DMS 273 (cell line): ENCODE results near the gene SMCO4.
"Not testable (repeated sequence)": the region's sequence is repeated elsewhere in the genome, so short reads cannot be mapped to it uniquely, and the experiment has no call there.

Source experiments
- DNase-seq: peaks from one replicate; lab custom pipeline; 2025; ENCODE audit not compliant: unreplicated experiment; lab: John Stamatoyannopoulos, UW

Gene SMCO4, protein sequence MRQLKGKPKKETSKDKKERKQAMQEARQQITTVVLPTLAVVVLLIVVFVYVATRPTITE

DNA sequence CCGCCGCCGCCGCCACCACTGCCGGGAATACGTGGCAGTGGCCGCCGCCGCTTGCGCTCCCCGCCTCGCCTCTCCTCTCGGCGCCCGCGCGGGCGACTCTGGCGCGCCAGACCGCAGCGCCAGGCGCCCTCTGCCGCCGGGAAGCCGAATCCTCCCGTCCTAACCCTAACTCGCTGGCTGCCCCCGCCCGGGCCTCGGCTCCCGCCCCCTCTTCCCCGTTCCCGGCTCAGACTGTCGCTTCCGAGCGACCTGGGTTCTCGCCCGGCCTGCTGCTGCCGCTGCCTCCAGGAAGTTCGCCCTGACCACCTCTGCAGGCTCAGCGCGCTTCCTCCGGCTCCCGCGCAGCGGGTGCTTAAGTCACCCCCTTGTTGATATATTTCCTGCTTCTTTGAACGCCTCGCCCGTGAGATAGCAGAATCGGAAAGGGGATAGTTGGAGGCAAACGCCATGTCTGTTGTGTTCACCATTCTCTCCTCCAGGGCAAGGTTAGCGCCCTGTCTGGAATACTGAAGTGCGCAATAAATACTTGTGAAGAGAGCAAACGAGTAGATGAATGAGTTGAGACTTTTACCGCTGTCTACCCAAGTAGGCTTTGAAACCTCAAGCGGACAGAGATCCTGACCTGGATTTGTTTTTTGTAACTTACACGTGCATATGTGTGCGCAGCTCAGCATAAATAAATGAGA is at the start of gene SMCO4:
Gene SMCO4 (minus strand): TSS at position 100 of the 686 bp plus-strand sequence. CDS start 64,202 bp downstream, outside the sequence.
- peak; percentile 91 for DNase-seq

DNA sequence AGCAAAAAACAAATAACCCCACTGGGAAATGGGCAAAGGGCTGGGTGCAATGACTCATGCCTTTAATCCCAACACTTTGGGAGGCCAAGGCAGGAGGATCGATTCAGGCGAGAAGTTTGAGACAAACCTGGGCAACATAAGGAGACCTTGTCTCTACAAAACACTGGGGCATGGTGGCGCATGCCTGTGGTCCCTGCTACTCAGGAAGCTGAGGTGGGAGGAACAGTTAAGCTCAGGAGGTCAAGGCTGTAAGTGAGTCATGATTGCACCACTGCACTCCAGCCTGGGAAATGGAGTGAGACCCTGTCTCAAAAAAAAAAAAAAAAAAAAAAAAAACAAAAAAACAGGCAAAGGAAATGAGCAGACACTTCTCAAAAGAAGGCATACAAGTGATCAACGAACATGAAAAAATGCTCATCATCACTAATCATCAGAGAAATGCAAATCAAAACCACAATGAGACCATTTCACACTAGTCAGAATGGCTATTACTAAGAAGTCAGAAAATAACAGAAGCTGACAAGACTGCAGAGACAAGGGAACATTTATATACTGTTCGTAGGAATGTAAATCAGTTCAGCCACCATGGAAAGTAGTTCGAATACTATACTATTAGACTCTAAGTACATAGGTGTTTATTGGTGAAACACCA is 48.2 kb upstream of the SMCO4 start:
- no peak for DNase-seq

DNA sequence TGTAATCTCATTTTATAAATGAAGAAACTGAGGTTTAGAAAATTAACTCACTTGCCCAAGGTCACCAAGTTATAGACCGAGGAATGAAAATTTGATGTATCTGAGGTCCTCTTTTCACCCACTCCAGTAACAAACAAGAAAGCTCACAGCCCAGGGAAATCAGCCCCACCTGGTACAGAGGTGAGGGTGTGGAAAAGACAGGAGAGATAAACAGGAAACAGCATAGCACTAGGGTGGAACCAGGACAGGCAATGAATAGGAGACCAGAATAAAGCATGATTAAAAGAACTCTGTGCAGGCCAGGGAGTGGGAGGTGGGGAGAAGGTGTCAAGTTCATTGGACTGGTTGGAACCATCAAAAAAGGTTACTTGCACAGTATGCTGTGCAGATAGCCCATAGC is 46.2 kb upstream of the SMCO4 start:
- DNase-seq: no peak

DNA sequence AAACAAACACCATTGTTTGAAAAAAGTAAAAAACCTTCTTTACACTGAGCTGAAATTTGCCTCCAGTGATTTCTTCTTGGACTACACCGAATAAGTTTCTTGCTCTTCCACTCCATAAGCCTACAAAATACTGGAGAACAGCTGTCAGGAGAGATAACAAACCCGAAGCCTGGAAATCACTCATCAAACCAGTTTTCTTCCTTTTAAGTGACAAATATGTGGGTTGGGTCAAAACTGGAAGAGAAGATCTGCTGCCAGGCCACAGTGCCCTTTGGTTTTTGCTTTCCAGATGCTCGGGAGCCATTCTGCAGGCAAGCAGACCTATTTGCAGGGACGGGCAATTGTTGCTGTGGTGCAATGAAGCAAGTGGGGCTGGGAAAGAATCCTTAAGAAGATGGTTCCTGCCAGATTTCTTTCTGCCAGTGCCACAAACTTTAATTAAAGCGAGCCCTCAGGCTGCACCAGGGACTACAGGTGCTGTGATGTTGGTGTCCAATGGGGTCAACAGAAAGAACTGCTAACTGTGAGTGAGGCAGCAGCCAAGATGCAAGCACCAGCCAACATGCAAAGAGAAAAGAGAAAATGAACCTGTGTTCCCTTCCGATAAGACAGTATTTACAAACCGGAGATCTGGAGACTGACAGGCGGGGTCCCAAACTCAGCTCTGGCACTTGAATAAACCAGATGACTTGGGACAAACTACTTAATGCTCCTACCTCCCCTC is 44.8 kb upstream of the SMCO4 start:
- DNase-seq: no peak

DNA sequence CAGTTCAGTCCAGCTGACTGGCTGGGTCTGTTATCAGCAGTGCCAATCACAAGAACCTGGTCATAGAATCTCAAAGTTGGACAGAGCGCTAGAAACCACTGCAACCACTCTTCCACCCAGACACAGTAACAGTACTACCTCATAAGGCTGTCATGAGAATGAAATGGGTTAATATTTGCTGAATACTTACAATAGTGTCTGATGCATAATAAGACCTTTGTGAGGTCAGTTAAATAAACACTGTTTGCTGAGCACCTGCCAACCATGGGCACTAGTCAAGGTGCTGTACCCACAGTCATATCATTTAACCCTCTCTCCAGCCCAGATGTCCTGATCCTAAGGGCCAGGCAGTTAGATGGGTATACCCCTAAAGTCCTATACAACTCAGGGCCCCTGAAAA is 44.2 kb upstream of the SMCO4 start:
- not testable (repeated sequence) for DNase-seq

DNA sequence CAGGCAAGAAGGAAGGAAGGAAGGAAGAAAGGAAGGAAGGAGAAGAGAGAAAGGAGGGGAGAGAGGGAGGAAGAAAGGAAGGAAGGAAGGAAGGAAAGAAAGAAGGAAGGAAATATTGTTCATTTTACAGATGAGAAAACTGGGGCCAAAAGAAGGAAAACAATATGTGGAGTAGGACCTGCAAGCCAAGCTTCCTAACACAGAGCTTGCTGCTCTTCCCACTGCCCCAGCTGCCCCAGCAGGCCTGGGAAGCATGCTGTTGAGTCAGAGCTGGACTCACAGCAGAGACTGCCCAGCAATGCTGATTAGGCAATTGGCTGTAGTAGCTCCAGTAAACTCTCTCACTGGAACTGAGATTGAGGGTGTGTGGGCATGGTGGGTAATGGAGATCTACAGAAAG is 42.6 kb upstream of the SMCO4 start:
- DNase-seq: no peak

DNA sequence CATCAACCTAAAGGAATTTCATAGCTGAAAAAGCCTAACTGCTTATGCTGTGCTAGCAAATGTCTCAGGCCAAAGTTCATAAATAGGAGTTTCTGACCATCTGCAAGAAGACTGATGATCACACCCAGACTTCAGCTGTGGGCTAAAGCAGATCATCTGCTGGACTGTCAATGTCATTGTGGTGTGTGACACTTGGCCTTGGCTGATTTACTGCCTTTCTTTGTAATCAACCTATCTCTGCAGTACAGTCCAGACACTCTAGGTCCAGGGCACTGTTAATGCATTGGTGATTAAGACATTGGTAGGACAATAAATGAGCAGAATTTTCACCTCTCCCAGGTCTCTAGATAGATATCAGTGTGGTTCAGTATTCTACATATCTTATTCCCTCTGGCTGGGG is 40.3 kb upstream of the SMCO4 start:
- DNase-seq: no peak

- no peak for DNase-seq
Observed at GRCh38 chr11:93579187-93579751, 36.1 kb upstream of the SMCO4 start.

DNA sequence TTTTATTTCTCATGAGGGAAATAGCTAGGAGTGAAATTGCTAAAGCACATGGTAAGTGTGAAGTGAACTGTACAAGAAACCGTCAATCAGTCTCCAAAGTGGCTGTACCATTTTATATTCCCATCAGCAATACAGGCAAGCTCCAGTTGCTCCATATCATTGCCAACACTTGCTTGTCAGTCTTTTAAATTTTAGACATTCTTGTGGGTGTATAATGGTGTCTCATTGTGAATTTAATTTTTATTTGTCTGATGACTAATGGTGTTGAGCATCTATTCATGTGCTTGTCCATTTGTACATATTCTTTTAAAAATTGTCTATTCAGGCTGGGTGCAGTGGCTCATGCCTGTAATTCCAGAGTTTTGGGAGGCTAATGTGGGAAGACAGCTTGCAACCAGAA is 34.1 kb upstream of the SMCO4 start:
- no peak for DNase-seq

DNA sequence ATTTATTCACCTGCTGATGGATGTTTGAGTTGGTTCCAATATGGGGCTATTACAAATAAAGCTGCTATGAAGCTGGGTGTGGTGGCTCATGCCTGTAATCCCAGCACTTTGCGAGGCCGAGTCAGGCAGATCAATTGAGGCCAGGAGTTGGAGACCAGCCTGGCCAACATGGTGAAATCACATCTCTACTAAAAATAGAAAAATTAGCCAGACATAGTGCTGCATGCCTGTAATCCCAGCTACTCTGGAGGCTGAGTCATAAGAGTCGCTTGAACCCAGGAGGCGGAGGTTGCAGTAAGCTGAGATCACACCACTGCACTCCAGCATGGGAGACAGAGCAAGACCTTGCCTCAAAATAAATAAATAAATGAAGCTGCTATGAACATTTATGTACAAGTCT is 33.7 kb upstream of the SMCO4 start:
- DNase-seq: not testable (repeated sequence)

- DNase-seq: no peak
Observed at GRCh38 chr11:93574638-93575220, 31.5 kb upstream of the SMCO4 start.

DNA sequence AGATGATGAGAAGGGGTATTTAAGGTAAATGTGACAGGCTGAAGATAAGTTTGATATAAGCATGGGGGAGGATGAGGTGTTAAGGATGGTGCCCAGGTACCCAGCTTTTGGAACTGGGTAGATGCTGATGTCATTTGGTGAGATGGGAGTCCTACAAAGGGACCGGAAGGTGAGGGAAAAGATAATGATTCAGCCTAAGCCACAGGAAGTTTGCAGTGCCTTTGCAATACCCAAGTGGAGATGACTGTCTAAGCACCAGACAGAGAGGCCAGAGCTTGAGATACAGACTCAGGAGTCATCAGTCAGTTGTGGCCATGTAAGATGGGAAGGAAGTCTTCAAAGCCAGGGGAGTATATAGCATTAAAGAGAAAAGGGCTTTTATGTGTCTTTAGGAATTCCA is 30.0 kb upstream of the SMCO4 start:
- DNase-seq: no peak

GRCh38 chr11:93572621-93573020 is 29.4 kb upstream of the SMCO4 start:
- no peak for DNase-seq

GRCh38 chr11:93572171-93572570 is 29.0 kb upstream of the SMCO4 start:
- no peak for DNase-seq

GRCh38 chr11:93571612-93572011 is 28.4 kb upstream of the SMCO4 start:
- DNase-seq: no peak

- peak; percentile 4 for DNase-seq
Observed at GRCh38 chr11:93570759-93571413, 27.7 kb upstream of the SMCO4 start.

- DNase-seq: no peak
Observed at GRCh38 chr11:93569496-93569895, 26.3 kb upstream of the SMCO4 start.

GRCh38 chr11:93568726-93569125 is 25.5 kb upstream of the SMCO4 start:
- no peak for DNase-seq

DNA sequence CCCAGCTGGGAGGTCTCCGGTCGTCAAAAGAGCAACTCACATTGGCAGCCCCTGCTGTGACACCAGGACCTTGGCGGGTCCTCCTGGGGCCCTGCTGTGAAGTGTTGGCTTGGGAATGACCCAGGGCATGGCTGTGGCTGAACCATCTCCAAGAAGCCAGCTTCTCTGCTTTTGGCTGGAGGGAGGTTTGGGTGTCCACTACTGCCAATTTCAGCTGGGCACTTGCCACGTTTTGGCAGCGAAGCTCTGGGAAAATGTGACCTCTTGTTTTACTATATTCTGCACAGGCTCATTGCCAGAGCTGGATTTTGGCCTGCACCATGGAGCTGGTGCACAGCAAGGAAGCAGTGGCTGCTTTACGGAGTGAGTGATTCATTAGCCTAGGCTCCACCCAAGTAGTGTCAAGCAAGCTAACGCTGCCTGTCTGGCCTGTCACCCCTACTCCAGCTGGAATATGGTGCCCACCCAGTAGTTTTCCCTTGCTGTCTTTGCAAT is 24.3 kb upstream of the SMCO4 start:
- no peak for DNase-seq

- no peak for DNase-seq
Observed at GRCh38 chr11:93564895-93565294, 21.7 kb upstream of the SMCO4 start.

DNA sequence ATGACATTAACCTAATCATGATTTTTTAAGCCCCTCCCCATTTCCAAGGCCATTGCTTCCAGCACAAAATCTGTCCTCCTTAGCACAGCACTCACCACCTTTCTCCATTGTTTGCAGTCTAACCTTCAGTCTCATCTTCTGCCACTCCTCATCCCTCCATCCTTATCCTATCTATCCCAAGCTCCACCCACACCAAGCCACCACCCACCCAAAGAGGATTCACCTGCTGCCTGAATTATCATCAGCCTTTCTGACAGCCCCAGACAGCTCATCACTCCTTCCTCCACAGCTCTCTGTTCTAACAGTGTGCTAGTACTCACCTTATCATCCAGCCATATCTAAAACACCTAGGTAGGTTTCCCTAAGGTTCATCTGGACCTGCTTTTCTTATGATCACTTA is 20.7 kb upstream of the SMCO4 start:
- DNase-seq: no peak
